Bronchial epithelial cell (primary cell): ENCODE measurements around the gene FHIT. TPM values are rescaled to one million over a fixed set of nuclear protein-coding genes. Genes with fewer than 3 reads are reported as not detected.

Source experiments
- DNase-seq: peaks from one replicate; pipeline ENCODE4 v3.0.0-alpha.2; 2010; ENCODE audit warnings: low read depth
- FAIRE-seq: peaks from 2 replicates; lab custom pipeline; 2011; peaks lifted over from hg19 to GRCh38; lab: Jason Lieb, UNC
- H3K27me3 ChIP-seq: 2 replicates; pipeline ENCODE4 v1.5.1; 2011; ENCODE audit warnings: low read length; ENCODE audit not compliant: control insufficient read depth, insufficient read depth
- H3K36me3 ChIP-seq: 2 replicates; pipeline ENCODE4 v1.5.1; 2011; ENCODE audit warnings: low read length; ENCODE audit not compliant: control insufficient read depth, insufficient read depth
- H3K4me3 ChIP-seq: 2 replicates; pipeline ENCODE4 v1.5.1; 2011; ENCODE audit warnings: mild to moderate bottlenecking, low read depth, low read length, control low read depth
- CTCF ChIP-seq: IDR thresholded peaks from 2 replicates; pipeline ENCODE4 v1.5.1; 2011; ENCODE audit warnings: mild to moderate bottlenecking, moderate library complexity, low read length, control low read depth, inconsistent platforms; ENCODE audit not compliant: insufficient read depth, severe bottlenecking
- total RNA-seq: library from RNA; depleted of rRNA; stranded (reverse); fragments of >200 nt; gene quantifications from 2 replicates; pipeline ENCODE4 v1.2.1, GENCODE V29; 2014

FHIT gene
- total RNA-seq, 1 donor from 2014 or later = 1.6 TPM

- Histone ChIP-seq H3K27me3 (no peaks in the 10 kb centered on the region), H3K4me3 (no peak overlapping the region), H3K36me3 (no peaks in the 10 kb centered on the region)
- no peak for DNase-seq
- no peak for FAIRE-seq
- TF ChIP-seq CTCF = no peak
These were observed 1270.7 kb downstream of the FHIT start for GRCh38 chr3:59980576-59980975.

GRCh38 chr3:59979542-59979941 is 1271.7 kb downstream of the FHIT start:
- Histone ChIP-seq H3K36me3 (no peaks in the 10 kb centered on the region), H3K27me3 (no peaks in the 10 kb centered on the region), H3K4me3 (no peak overlapping the region)
- FAIRE-seq (no peak), DNase-seq (no peak)
- no peak for TF ChIP-seq CTCF

- no peaks in the 10 kb centered on the region for H3K27me3 ChIP-seq
- no peak overlapping the region for H3K4me3 ChIP-seq
- DNase-seq (no peak), FAIRE-seq (no peak)
- no peak for TF ChIP-seq CTCF
- H3K36me3 ChIP-seq = no peaks in the 10 kb centered on the region
These were observed 1272.3 kb downstream of the FHIT start for GRCh38 chr3:59978979-59979378.

GRCh38 chr3:59970796-59971195 is 1280.5 kb downstream of the FHIT start:
- Histone ChIP-seq H3K4me3 (no peak overlapping the region), H3K27me3 (no peaks in the 10 kb centered on the region), H3K36me3 (no peaks in the 10 kb centered on the region)
- DNase-seq (no peak), FAIRE-seq (no peak)
- TF ChIP-seq CTCF = no peak

GRCh38 chr3:59970376-59970775 is 1280.9 kb downstream of the FHIT start:
- TF ChIP-seq CTCF = no peak
- H3K27me3 ChIP-seq = no peaks in the 10 kb centered on the region
- no peak for FAIRE-seq
- DNase-seq = no peak
- H3K36me3 ChIP-seq = no peaks in the 10 kb centered on the region
- no peak overlapping the region for H3K4me3 ChIP-seq

- no peak for TF ChIP-seq CTCF
- H3K27me3 ChIP-seq = no peaks in the 10 kb centered on the region
- H3K36me3 ChIP-seq = no peaks in the 10 kb centered on the region
- FAIRE-seq (no peak), DNase-seq (no peak)
- no peak overlapping the region for H3K4me3 ChIP-seq
These were observed 1282.7 kb downstream of the FHIT start for GRCh38 chr3:59968513-59969045.
